Fibroblast of skin of scalp (primary cell): ENCODE data around the gene GARS1.
"Not testable (repeated sequence)": the region's sequence is repeated elsewhere in the genome, so short reads cannot be mapped to it uniquely, and the experiment has no call there.

Experiments used
- DNase-seq: peaks from one replicate; pipeline ENCODE4 v3.0.0-alpha.2; 2013

The GARS1 gene

GRCh38 chr7:30633223-30633622 lies 38.5 kb downstream of the GARS1 start:
- DNase-seq: no peak

- no peak for DNase-seq
Observed at GRCh38 chr7:30634193-30634626, 39.5 kb downstream of the GARS1 start.

DNA sequence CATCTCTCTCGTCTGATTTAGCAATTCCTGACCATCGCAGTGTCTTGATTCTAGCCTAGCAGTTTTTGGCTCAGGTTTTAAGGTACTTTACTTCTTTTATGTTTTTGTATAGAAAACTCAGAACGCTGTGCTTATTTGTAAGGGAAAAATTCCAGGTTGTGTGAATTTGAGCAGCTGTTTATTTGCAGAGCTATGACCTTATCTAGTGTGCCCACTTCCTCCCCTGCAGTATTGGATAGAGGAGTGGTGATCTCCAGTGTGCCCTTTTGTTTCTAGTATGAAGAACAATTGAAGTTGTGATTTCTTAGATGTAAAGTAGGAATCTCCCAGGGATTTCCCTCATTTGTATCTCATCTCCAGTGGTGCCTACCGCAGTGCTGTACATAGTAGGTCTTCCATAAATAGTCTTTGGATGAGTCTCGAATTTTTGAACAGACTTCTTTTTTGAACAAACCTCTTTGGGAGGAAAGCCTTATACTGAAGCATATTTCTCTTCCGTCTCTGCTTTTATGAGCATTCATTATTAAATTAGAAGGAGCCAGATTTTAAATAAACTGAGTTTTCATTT lies 40.0 kb downstream of the GARS1 start:
- DNase-seq: no peak

- no peak for DNase-seq
Observed at GRCh38 chr7:30635798-30636197, 41.1 kb downstream of the GARS1 start.

- not testable (repeated sequence) for DNase-seq
Observed at GRCh38 chr7:30642322-30642721, 47.6 kb downstream of the GARS1 start.

DNA sequence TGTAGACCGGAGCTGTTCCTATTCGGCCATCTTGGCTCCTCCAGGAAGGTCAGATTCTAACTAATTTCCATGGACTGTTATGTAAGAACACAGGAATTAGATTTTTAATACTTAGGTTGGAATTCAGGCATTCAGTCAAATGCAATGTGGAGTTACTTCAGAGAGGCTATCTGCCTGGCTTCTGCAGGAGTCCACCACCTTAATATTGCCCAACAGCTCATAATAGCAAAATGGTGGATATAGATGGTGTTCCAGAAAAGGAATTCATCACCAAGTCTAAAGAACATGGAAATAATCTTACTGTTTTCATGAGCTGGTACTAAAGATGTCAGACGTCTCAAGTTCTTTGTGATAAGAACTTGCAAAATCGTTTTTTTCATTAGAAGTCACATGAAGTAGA lies 48.1 kb downstream of the GARS1 start:
- no peak for DNase-seq

DNA sequence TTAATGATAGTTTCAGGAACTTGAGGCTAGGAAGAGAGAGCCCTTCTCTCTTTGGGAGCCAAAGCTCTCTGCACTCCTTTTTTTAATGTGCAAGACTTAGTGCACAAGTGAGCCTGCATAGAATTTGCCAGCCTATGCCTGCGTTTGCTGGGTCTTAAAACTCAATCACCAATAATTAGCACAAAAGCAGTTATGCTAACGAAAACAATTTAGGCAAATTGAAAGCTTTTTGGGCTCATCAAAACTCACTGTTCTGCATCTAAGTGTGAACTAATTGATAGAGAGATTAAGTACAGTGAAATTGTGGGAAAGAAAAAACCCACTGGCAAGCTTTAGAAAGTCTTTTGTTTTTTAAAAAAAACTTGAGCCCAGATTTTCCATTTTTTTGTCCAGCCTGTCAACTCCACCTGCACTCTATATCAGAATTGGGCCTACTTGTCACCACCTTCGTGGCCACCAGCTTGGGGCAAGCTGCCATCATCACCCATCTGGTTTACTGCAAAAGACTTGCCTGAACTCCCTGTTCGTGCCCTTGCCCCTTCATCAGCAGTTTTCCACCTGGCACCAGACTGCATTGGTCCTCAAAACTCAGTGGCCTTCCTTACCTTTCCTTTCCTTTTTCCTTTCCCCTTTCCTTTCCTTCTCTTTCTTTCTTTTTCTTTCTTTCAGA lies 49.7 kb downstream of the GARS1 start:
- DNase-seq: no peak

DNA sequence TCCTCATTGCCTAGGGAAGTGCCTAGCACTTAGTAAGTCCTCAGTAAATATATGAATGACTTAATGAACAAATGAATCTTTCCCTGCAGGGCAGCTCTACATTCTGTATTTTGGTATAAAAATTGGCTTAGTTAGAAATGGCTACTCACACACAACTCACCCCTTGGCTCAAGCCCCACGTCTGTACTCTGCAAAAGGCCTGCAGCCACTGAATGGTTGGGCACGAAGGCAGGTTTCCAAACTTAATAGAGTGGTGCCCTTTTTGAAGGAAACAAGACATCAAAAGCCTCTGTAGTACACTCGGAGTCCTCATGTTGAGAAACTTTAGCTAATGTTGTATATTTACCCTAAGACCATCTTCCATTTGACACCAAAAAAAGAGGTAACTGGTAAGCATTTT lies 51.0 kb downstream of the GARS1 start:
- no peak for DNase-seq

GRCh38 chr7:30646154-30646553 lies 51.5 kb downstream of the GARS1 start:
- DNase-seq: no peak

DNA sequence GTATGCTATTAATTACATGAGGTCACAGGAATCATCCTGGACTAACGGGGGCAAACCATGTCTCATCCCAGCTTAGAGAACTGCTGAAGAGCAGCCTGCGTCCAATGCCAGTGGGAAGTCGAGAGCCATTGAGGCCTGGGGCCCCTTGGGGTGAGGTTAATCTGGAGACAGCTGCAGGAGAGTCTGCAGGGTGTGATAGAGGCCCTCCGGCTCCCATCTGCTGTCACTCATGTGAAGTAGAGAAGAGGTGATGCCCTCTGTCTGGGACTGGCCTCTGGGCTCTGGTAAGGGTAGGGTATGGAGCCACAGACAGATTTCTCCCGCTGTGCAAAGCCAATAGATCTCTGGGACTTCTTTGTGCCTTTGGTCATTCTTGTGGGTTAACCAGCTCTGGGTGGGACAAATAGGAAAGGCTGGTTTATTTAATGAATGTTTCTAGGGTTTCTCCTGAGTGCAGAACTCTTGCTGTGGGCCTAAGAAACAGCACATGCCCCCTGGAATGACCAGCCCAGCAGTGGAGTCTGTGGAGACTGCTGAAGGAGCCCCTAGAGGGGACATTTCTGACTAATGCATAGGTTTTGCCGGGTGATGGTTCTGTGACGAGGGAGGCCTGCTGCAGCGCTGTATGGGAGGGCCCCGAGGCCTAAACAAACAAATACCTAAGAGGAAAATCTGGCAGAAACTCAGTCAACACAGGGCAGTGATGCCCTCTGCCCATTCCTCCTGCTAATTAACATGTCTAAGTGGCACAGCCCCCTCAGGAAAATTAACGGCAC lies 53.1 kb downstream of the GARS1 start:
- DNase-seq: no peak

- DNase-seq: no peak
Observed at GRCh38 chr7:30648744-30649540, 54.3 kb downstream of the GARS1 start.

DNA sequence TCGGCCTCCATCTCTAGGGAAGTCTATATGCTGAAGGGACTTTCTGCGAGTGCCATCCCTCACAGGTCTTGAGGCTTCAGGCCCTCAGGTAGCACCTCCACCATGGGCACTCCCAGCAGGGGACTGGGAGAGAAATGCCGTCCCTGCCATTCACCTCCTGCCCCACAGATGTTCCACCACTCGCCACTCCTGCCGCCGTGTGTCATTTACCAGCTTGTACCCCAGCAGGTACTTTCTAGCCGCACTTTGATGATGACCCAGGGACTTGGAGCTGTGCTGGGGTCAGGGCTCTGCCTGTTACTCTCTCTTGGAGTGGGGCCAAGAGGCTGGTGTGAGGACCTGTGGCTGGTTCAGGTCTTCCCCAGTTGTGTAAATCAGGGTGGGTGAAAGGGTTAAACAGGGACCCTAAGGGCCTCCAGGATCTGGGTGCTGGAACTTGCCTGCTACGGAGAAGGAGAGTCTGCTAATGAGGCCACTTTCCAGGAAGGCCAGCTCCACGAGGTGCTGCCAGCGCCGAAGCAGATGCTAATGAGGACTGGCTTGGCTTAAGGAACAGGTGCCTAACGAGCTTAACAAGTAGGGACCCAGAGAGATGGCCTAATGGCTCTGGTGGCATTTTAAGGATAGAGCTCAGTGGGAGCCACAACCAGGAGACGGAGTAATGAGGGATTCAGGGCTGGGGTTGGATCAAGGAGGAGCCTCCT lies 55.2 kb downstream of the GARS1 start:
- no peak for DNase-seq

DNA sequence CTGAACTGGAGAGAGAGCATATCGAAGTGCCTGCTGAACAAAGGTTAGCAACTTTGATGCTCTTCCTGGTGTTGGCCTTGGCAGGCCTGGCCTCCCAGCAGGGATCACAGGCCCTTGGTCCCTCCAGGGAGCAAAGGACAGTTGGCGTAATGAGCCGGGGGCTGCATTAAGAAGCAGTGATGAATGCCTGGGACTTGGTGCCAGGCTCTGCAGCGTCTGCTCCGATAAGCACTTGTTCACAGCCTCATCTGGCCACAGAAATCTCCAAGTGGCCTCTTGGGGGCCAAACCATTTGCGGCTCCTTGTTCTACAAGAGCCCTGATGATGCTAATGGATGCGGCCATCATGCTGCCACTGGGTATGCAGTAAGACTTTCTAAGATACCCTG lies 55.7 kb downstream of the GARS1 start:
- no peak for DNase-seq

DNA sequence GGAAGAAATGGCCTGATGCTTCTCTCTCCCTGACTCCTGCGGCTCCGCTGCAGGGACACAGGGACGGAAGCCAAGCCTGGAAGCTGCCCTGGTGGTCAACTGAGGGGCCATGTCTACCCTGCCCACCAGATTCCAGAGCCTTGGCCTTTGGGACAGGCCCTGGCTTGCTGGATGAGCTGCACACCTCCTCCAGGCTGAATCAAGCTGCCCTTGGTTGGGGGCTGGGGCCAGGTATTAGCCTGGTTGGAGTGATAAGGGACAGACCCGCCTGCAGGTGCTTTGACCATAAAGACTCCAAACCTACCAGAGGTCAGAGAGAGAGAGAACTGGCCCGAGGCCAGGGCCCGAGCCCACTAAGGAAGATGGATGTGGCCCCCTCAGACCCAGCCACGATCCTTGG lies 57.5 kb downstream of the GARS1 start:
- DNase-seq: no peak

GRCh38 chr7:30652698-30653641 lies 58.3 kb downstream of the GARS1 start:
- DNase-seq: no peak

- DNase-seq: no peak
Observed at GRCh38 chr7:30654296-30655090, 59.8 kb downstream of the GARS1 start.

DNA sequence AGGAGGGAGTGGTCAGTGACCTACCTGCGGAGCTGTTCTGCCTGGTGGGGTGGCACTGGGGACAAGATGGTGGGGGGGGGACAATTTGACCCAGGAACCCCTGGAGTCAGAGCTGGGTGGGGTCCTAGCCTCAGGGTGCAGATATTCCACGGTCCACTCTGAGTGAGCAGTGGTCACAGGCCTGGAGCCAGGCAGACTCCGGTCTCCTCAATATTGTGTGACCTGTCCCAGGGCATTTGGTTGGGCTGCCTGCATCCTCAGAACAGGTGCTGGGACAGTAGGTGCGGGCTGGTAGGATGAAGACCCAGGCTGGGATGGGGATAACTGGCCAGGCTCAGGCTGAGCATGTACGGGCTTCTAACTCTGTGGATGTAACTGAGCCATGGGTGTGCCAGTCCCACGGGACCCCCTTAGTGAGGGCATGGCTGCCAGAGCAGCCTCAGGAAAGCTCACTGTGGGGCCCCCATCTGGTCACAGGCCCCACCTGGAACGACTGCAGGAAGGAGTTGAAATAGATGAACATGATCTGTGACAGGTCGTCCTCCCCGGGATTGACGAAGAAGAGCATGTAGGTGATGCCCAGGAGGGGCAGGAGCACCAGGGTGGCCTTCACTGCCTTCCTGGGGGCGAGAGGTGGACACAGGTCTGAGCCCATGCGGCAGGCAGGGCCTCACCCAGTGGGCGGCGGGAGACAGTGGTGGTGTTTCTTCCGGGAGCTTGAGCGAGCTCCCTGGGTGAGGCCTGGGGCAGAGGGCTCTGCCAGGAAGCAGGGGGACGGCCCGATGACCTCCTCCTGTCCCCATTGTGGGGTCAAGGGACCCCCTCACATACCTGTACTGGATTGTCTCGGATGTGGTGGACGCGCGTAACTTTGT lies 60.7 kb downstream of the GARS1 start:
- no peak for DNase-seq

- no peak for DNase-seq
Observed at GRCh38 chr7:30656006-30656957, 61.6 kb downstream of the GARS1 start.
